Endometrial microvascular endothelial cells (primary cell): ENCODE results near the gene JAK1. TPM values are rescaled to one million over a fixed set of nuclear protein-coding genes. Genes with fewer than 3 reads are reported as not detected.

ENCODE experiments used
- in situ Hi-C: cut with HindIII; loops from 2 replicates; pipeline ENCODE4 v1.10.0; 2017; ENCODE audit warnings: low sequenced_read_pairs, low pct_unique_long_range_greater_than_20kb; ENCODE audit errors: inconsistent ontology term
- total RNA-seq: library from RNA; depleted of rRNA; stranded (reverse); fragments of >200 nt; gene quantifications from one replicate; pipeline ENCODE4 v1.2.3, GENCODE V29; 2015; ENCODE audit errors: inconsistent ontology term

JAK1 gene
- total RNA-seq, 1 donor from 2014 or later, result 245 TPM

DNA sequence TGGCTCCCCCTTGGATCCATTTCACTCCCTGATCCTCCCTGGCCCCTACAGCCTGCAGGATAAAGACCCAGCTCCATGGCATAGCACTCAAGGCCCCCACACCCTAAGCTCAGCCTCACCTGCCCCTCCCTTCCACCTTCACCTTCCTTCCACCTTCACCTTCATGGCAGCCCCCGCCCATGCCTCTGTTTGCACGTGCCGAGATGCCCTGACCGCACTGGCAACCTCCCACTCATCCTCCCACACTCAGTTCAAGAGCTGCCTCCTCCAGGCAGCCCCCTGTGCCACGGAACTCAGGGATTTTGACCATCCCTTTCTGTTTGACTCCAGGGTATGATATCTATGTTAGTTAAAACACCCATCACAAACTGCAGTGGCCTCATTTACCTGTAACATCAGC lies 111.7 kb downstream of the JAK1 start:
- in situ Hi-C loops, result no loop called here

DNA sequence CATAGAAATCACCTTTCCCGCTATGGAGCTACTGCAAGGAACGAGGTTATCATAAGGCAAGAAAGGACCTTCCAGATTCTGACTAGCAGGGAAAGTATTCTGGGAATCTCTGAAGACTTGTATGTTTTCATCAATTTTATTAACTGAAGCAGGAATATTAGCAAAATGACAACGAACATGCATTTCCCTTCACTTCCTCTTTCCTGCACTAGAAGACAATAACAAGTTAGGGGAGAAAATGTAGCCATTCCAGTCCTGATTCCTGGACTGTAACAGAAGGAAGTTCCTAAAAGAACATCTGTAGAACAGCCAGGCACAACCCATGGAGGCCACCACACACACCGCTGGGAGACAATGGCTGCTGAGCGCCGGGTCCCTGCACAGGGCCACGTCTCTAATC lies 114.7 kb downstream of the JAK1 start:
- in situ Hi-C loops, result no loop called here

DNA sequence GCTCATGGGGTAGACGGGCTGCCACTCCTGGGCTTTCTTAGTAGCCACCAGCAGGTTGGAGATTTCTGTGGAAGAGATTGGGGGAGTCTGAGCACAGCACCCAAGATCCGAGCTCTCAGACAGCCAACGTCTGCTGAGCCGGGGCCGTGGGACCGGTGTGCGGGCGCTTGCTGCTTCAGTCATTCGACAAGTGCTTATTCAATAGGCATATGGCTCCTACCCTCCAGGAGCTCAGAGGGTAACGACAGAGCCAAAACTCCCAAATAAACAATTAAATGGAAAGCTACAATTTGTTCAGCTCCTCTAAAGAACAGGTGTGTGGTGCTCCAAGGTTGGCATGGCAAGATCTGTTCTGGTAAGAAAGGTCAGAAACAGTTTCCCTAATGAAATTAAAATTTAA lies 115.5 kb downstream of the JAK1 start:
- in situ Hi-C loops, result no loop called here

GRCh38 chr1:64849942-64850341 lies 116.4 kb downstream of the JAK1 start:
- in situ Hi-C loops, result no loop called here

GRCh38 chr1:64848803-64849202 lies 117.5 kb downstream of the JAK1 start:
- in situ Hi-C loops, result no loop called here

GRCh38 chr1:64848136-64848535 lies 118.2 kb downstream of the JAK1 start:
- in situ Hi-C loops, result no loop called here

GRCh38 chr1:64847666-64848065 lies 118.7 kb downstream of the JAK1 start:
- in situ Hi-C loops, result no loop called here

- in situ Hi-C loops, result no loop called here
These were observed 119.5 kb downstream of the JAK1 start for GRCh38 chr1:64846573-64847430.

DNA sequence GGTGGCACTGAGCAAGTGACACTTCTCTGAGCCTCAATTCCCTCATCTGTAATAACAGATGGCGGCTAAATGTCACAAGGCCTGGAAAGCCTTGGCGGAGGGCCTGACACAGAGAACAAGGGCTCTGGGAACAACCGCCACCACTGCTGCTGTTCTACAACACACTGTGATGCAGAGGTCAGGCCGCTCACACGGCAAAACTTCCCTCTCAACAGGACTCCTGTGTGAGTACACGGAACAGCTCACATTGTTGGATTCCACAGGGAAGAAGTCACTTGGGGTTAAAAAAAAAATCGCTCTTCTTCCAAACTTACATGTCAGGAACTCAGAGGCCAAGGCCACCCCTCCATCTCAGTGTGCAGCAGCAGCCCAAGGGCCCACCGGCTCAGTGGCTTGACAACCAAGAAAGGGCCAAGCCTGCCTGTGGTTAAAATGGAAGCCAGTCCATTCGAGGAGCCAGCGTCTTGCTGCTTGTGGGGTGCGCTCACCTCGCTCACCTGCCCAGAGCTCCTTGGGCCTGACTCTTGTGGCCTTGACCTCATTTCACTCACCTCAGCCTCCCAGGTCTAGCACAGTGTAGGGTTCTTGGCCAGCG lies 120.4 kb downstream of the JAK1 start:
- in situ Hi-C loops, result no loop called here

DNA sequence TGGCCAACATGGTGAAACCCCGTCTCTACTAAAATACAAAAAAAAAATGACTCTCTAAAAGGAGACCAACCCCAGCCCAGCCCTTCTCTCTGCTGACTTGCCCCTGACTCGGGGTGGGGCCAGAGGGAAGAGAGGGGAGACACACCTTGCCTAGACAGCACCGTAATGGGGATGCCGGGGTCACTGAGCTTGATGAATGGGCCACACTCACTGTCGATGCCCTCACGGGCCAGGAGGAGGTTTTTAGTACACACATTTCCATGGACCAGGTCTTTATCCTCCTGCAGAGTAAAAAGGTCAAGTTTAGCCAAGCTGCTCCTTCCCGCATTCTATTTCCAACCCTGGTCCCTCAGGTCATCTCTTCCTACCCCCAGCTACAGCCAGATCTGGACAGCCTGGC lies 121.7 kb downstream of the JAK1 start:
- in situ Hi-C loops, result no loop called here

DNA sequence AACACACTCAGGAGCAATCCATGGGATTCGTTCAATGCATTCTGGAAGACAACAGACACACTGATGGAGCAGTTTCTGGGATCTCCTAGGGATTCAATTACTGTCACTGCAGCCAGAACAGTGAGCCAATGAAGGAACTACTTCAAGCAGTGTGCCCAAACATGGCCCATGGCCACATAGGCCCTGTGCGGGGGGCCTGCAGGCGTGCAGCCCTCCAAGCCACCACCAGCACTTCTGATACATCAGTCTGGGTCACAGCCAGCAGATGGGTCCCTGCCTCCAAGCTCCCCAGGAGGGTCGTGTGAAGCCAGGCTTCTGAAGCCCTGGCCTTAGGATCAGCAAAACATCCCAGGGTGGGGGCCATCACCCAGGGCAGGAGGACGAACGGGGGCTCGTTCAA lies 122.2 kb downstream of the JAK1 start:
- in situ Hi-C loops, result no loop called here

GRCh38 chr1:64843675-64844074 lies 122.7 kb downstream of the JAK1 start:
- in situ Hi-C loops, result no loop called here

DNA sequence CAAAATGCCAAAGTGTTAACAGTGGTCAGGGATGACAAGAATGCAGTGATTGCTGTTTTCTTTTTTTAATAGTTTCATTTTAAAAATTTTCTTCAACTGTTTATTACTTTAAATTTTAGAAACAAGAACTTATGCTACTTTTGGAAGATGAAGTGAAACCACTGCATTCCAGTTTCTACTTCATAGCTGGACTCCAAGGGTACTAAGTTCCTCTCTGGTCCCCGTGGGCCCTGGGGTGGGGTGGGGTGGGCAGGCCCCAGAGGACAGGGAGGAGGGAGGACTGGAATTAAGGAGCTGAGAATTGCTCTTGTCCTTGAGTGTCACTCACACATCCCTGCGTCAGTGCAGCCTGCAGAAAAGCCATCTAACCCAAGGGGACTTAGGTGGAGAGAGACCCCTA lies 124.1 kb downstream of the JAK1 start:
- in situ Hi-C loops, result no loop called here

DNA sequence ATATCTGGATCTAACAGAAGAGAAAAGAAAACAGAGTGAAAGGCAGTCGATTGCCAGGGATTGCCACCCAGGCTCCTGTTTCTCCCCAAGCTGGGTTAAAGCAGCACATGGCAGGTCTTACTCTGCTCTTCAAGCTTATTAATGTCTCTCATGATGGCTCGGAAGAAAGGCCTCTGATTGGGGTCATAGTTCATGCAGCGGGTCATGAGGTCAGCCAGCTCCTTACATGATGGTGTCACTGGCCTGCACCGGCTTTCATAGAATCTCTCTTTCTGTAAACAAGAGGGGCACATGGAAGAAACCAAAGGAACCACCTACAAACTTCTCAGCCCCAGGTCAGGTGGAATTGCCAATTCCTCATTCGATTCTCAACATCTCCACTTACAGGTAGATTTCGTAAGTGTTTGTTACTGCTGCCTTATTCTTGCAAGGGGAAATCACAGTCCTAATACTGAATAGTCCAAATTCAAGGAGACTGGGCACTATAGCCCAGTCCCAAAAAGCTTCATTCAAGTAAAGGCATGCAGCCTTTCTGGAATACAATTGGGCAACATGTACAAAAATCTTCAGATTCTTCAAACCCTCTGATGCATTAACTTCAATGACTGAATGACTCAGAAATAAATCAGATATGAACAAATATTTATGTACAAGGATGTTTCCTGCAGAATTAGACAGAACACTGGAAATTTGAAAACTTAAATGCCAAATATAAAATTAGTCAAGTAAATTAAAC lies 124.9 kb downstream of the JAK1 start:
- in situ Hi-C loops, result no loop called here

DNA sequence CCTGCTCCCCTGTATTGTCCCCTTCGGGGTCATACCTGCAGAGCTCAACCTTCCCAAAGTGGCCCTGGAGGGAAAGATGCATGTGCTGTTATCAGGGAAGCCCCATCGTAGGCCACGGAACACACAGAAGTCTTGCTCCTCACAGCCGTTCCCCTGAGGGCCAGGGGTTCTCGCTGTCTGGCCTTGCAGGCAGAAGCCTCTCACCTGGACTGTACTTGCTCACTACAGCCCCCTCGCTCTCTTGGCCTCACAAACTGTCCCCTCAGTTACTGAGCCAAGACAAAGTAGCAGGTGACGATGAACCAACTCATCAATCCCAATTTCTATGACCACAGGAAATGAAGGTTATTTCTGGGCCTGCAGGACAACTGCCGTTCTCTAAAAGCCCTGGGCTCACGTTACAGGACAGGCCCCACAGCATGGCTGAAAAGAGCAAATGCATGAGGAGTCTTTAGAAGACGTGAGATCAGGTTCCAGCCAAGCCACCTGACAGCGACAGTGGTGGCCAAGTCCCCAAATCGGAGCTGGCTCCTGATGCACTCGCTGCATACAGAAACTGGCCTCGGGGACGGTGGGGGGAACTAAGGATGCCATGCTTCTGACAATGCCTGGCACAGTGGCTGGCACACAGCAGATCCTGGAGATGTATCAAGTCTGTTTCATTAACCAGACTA lies 126.5 kb downstream of the JAK1 start:
- in situ Hi-C loops, result no loop called here

GRCh38 chr1:64839261-64839660 lies 127.1 kb downstream of the JAK1 start:
- in situ Hi-C loops, result no loop called here

DNA sequence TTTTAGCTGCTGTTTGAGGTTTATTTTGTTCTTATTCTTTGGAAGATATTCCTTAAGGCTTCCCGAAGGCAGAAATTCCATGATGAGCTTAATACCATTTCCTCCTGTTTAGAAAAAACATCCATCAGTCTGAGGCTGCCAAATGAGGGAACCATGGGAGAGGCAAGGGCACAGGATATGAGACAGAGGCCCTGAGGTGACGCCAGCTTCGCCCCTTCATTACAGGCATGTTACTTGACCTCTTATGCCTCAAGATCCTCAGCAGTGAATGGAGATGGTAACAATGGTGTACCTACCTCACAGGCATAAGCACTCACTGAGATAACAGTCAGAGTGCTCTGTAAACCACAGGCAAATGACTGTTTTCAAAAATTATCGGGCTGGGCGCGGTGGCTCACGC lies 127.9 kb downstream of the JAK1 start:
- in situ Hi-C loops, result no loop called here

DNA sequence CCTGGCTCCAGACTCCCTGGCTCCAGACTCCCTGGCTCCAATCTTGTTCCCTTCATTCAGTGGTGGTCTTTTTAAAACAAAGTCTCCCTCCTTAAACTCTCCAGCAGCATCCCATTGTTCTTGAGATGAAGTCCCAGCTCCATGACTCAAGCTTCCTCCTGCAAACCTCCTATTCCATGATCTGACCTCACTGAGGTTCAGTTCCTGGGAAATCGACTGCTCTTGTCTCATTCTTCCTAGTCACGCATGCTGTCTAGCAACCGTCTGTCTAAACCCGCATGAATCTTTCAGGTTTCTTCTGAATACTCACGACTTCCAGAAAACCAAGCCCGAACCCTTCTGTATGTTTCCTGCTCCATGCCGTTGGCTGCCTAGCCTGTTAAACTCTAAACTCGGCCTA lies 129.5 kb downstream of the JAK1 start:
- in situ Hi-C loops, result no loop called here

- in situ Hi-C loops, result no loop called here
These were observed 131.6 kb downstream of the JAK1 start for GRCh38 chr1:64834734-64835133.
